Osteoblast (primary cell): ENCODE data around the gene PID1. TPM values are rescaled to one million over a fixed set of nuclear protein-coding genes. Genes with fewer than 3 reads are reported as not detected.

Experiments used
- DNase-seq: peaks from one replicate; pipeline ENCODE4 v3.0.0; 2011; ENCODE audit warnings: low spot score, mixed read lengths; ENCODE audit not compliant: insufficient read length; ENCODE audit errors: missing footprints
- H2AFZ ChIP-seq: 2 replicates; pipeline ENCODE4 v1.6.0; 2011; ENCODE audit warnings: mild to moderate bottlenecking, low read length
- H3K27ac ChIP-seq: 2 replicates; pipeline ENCODE4 v1.5.1; 2011; ENCODE audit warnings: mild to moderate bottlenecking, low read depth, low read length, moderate library complexity
- H3K27me3 ChIP-seq: 2 replicates; pipeline ENCODE4 v1.6.0; 2012; ENCODE audit warnings: mild to moderate bottlenecking, control low read depth, inconsistent platforms, low read length, moderate library complexity; ENCODE audit not compliant: insufficient read depth
- H3K36me3 ChIP-seq: 2 replicates; pipeline ENCODE4 v1.5.1; 2011; ENCODE audit warnings: mild to moderate bottlenecking, low read length, control low read depth, moderate library complexity; ENCODE audit not compliant: insufficient read depth
- H3K4me1 ChIP-seq: 2 replicates; pipeline ENCODE4 v1.5.1; 2011; ENCODE audit warnings: mild to moderate bottlenecking, low read length, control low read depth, moderate library complexity; ENCODE audit not compliant: insufficient read depth
- H3K4me2 ChIP-seq: 2 replicates; pipeline ENCODE4 v1.6.0; 2011; ENCODE audit warnings: mild to moderate bottlenecking, low read length; ENCODE audit not compliant: insufficient read depth
- H3K4me3 ChIP-seq: fragments of 200-600 bp; sonication (generic); 3 replicates; pipeline ENCODE4 v1.5.1; 2012; ENCODE audit warnings: mild to moderate bottlenecking, low read length, inconsistent platforms; ENCODE audit not compliant: insufficient read depth
- H3K79me2 ChIP-seq: 2 replicates; pipeline ENCODE4 v1.6.0; 2012; ENCODE audit warnings: mild to moderate bottlenecking, low read length, control low read depth, inconsistent platforms; ENCODE audit not compliant: insufficient read depth
- H3K9me3 ChIP-seq: 2 replicates; pipeline ENCODE4 v1.5.1; 2011; ENCODE audit warnings: low read depth, low read length, control low read depth
- H4K20me1 ChIP-seq: 2 replicates; pipeline ENCODE4 v1.6.0; 2012; ENCODE audit warnings: mild to moderate bottlenecking, low read length, control low read depth; ENCODE audit not compliant: insufficient read depth
- CTCF ChIP-seq: IDR thresholded peaks from 2 replicates; pipeline ENCODE4 v1.5.1; 2011; ENCODE audit warnings: mild to moderate bottlenecking, low read depth, low read length, moderate library complexity; ENCODE audit errors: extremely low read depth
- total RNA-seq: library from RNA; depleted of rRNA; stranded (reverse); fragments of >200 nt; gene quantifications from 2 replicates; pipeline ENCODE4 v1.2.3, GENCODE V29; 2012

The PID1 gene
- total RNA-seq, 1 donor: 9.8 TPM

- no peak overlapping the region for H3K4me2 ChIP-seq
- no peaks in the 10 kb centered on the region for H4K20me1 ChIP-seq
These were observed 21.6 kb downstream of the PID1 start for GRCh38 chr2:229249536-229249935.

GRCh38 chr2:229246334-229246733 lies 24.8 kb downstream of the PID1 start:
- no peaks in the 10 kb centered on the region for H3K4me1 ChIP-seq
- no peaks in the 10 kb centered on the region for H3K9me3 ChIP-seq
- H3K27me3 ChIP-seq: no peaks in the 10 kb centered on the region
- no peaks in the 10 kb centered on the region for H3K79me2 ChIP-seq
- no peak overlapping the region for H3K27ac ChIP-seq
- no peaks in the 10 kb centered on the region for H3K36me3 ChIP-seq
- no peak for TF ChIP-seq CTCF
- H3K4me3 ChIP-seq: no peak overlapping the region
- no peak overlapping the region for H3K4me2 ChIP-seq
- H4K20me1 ChIP-seq: no peaks in the 10 kb centered on the region
- no peak for DNase-seq
- H2AFZ ChIP-seq: no peak overlapping the region

More at GRCh38 chr2:229249536-229249935, 21.6 kb downstream of the PID1 start:
- no peaks in the 10 kb centered on the region for H3K36me3 ChIP-seq
- H3K9me3 ChIP-seq: no peaks in the 10 kb centered on the region
- H3K27me3 ChIP-seq: no peaks in the 10 kb centered on the region
- H3K27ac ChIP-seq: no peak overlapping the region
- no peak for DNase-seq
- no peaks in the 10 kb centered on the region for H3K4me1 ChIP-seq
- no peaks in the 10 kb centered on the region for H3K79me2 ChIP-seq
- no peak overlapping the region for H2AFZ ChIP-seq
- no peak overlapping the region for H3K4me3 ChIP-seq
- TF ChIP-seq CTCF: no peak

DNA sequence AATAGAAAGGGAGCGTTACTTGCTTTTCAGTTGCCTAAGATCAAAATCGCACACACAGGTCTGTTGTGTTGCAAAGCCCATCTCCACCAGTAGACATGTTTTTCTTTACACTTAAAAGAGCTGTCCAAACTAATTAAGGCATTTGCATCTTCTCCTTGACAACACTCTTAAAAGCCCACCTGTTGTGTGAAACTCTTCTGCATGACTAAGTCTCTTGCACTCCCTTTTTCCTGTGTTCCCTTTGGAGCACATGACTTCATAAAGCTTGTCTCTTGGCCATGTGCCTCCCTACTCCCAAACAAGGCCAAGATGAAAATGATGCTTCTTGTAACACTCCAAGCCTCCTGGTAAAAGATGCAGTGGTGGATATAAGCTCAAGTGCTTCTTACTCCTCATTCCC lies 26.1 kb downstream of the PID1 start:
- Histone ChIP-seq H3K9me3 (no peaks in the 10 kb centered on the region), H3K4me2 (no peak overlapping the region), H3K4me1 (no peaks in the 10 kb centered on the region), H3K4me3 (no peak overlapping the region), H3K36me3 (no peaks in the 10 kb centered on the region), H3K27me3 (no peaks in the 10 kb centered on the region), H3K79me2 (no peaks in the 10 kb centered on the region), H2AFZ (no peak overlapping the region), H4K20me1 (no peaks in the 10 kb centered on the region), H3K27ac (no peak overlapping the region)
- DNase-seq: no peak
- no peak for TF ChIP-seq CTCF

DNA sequence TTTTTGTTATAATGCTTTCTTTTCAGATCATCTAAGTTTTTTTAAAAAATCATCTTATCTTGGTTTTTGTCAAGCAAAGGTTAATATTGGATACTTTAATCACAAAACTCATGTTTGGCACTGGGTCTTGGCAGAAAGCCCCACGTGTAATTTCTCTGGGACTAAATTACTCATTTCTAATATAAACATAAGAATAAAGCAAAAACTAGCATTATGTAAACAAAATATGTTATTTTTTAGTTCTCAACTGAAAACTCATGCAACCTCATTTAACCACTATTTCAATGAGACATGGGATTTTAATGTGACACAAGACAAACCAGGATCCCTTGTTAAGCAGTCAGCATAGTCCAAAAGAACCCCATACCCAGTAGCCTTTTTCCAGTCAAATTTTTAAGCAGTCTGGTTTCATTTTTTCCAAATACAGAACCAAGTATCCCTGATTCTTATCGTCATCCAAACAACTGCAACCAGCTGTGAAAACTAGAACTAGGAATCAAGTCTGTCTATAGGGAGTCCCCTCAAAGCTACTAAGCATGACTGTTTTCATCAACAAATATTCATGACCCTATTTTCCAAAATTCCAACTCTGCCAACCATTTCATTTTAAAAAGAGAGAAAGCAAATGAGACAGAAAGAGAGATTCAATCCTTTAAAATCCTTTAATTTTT lies 27.1 kb downstream of the PID1 start:
- no peaks in the 10 kb centered on the region for H3K27me3 ChIP-seq
- no peaks in the 10 kb centered on the region for H3K36me3 ChIP-seq
- no peak overlapping the region for H2AFZ ChIP-seq
- H4K20me1 ChIP-seq: no peaks in the 10 kb centered on the region
- H3K4me3 ChIP-seq: no peak overlapping the region
- H3K4me2 ChIP-seq: no peak overlapping the region
- no peak for TF ChIP-seq CTCF
- H3K27ac ChIP-seq: no peak overlapping the region
- no peak for DNase-seq
- H3K79me2 ChIP-seq: no peaks in the 10 kb centered on the region
- no peaks in the 10 kb centered on the region for H3K9me3 ChIP-seq
- H3K4me1 ChIP-seq: no peaks in the 10 kb centered on the region
